Stromal cell of bone marrow (primary cell): ENCODE results near the gene SCRN2.

ENCODE experiments used
- DNase-seq: peaks from one replicate; pipeline ENCODE4 v3.0.0-alpha.2; 2012; ENCODE audit warnings: low read depth

Gene SCRN2

GRCh38 chr17:47872019-47872650, 31.1 kb upstream of the SCRN2 start:
- no peak for DNase-seq

GRCh38 chr17:47871048-47871447, 30.0 kb upstream of the SCRN2 start:
- no peak for DNase-seq

- no peak for DNase-seq
Measured at GRCh38 chr17:47870056-47870455, 29.0 kb upstream of the SCRN2 start.

GRCh38 chr17:47869114-47869513, 28.0 kb upstream of the SCRN2 start:
- DNase-seq, result no peak

GRCh38 chr17:47867813-47868533, 26.9 kb upstream of the SCRN2 start:
- no peak for DNase-seq

- no peak for DNase-seq
Measured at GRCh38 chr17:47866941-47867340, 25.9 kb upstream of the SCRN2 start.

GRCh38 chr17:47864791-47865216, 23.7 kb upstream of the SCRN2 start:
- no peak for DNase-seq

GRCh38 chr17:47862621-47863440, 21.8 kb upstream of the SCRN2 start:
- DNase-seq, result peak; percentile 64

- DNase-seq, result no peak
Measured at GRCh38 chr17:47860386-47860785, 19.3 kb upstream of the SCRN2 start.

GRCh38 chr17:47857551-47858455, 16.7 kb upstream of the SCRN2 start:
- no peak for DNase-seq

- DNase-seq, result no peak
Measured at GRCh38 chr17:47856830-47857229, 15.8 kb upstream of the SCRN2 start.

GRCh38 chr17:47855737-47856136, 14.7 kb upstream of the SCRN2 start:
- DNase-seq, result no peak

GRCh38 chr17:47853616-47854015, 12.5 kb upstream of the SCRN2 start:
- no peak for DNase-seq

GRCh38 chr17:47852113-47852949, 11.3 kb upstream of the SCRN2 start:
- DNase-seq, result no peak

- DNase-seq, result no peak
Measured at GRCh38 chr17:47851764-47852112, 10.7 kb upstream of the SCRN2 start.

GRCh38 chr17:47850692-47851573, 9.9 kb upstream of the SCRN2 start, which contains the start of gene SP6:
TSS of gene SP6 (minus strand) at chr17:47851163. CDS start at chr17:47848429, 2,734 bp downstream.
- peak; percentile 17 for DNase-seq

- DNase-seq, result no peak
Measured at GRCh38 chr17:47850373-47850691, 9.3 kb upstream of the SCRN2 start.

- DNase-seq, result no peak
Measured at GRCh38 chr17:47848198-47848513, 7.1 kb upstream of the SCRN2 start.

- DNase-seq, result no peak
Measured at GRCh38 chr17:47847341-47848197, 6.5 kb upstream of the SCRN2 start.
